Type B pancreatic cell (in vitro differentiated cells): ENCODE data around the gene MYO16. TPM values are rescaled to one million over a fixed set of nuclear protein-coding genes. Genes with fewer than 3 reads are reported as not detected.

ENCODE experiments used
- DNase-seq: peaks from one replicate; pipeline ENCODE4 v3.0.0; 2021; ENCODE audit warnings: mixed read lengths; ENCODE audit not compliant: unreplicated experiment; ENCODE audit errors: extremely low spot score
- H3K27ac Mint-ChIP-seq: 2 replicates; pipeline ENCODE4 v1.8.0; 2021; ENCODE audit warnings: mild to moderate bottlenecking, mixed read lengths
- H3K27me3 Mint-ChIP-seq: 2 replicates; pipeline ENCODE4 v1.8.0; 2021; ENCODE audit warnings: mixed read lengths
- H3K36me3 Mint-ChIP-seq: 2 replicates; pipeline ENCODE4 v1.8.0; 2021; ENCODE audit warnings: mixed read lengths
- H3K4me1 Mint-ChIP-seq: one replicate; pipeline ENCODE4 v1.8.0; 2021; ENCODE audit warnings: mixed read lengths; ENCODE audit not compliant: unreplicated experiment
- H3K4me3 Mint-ChIP-seq: 2 replicates; pipeline ENCODE4 v1.8.0; 2021; ENCODE audit warnings: mild to moderate bottlenecking, mixed read lengths
- H3K9me3 Mint-ChIP-seq: 2 replicates; pipeline ENCODE4 v1.8.0; 2021; ENCODE audit warnings: mixed read lengths
- CTCF ChIP-seq: fragments of 200-600 bp; sonication (generic); conservative IDR thresholded peaks from 2 replicates; pipeline ENCODE4 v1.5.0; 2021; ENCODE audit warnings: antibody characterized with exemption, mild to moderate bottlenecking
- total RNA-seq: library from RNA; stranded (reverse); gene quantifications from 2 replicates; pipeline ENCODE4 v1.2.1, GENCODE V29; 2021; ENCODE audit warnings: low replicate concordance

The MYO16 gene
- total RNA-seq, 1 donor from 2014 or later, result 1.5 TPM

DNA sequence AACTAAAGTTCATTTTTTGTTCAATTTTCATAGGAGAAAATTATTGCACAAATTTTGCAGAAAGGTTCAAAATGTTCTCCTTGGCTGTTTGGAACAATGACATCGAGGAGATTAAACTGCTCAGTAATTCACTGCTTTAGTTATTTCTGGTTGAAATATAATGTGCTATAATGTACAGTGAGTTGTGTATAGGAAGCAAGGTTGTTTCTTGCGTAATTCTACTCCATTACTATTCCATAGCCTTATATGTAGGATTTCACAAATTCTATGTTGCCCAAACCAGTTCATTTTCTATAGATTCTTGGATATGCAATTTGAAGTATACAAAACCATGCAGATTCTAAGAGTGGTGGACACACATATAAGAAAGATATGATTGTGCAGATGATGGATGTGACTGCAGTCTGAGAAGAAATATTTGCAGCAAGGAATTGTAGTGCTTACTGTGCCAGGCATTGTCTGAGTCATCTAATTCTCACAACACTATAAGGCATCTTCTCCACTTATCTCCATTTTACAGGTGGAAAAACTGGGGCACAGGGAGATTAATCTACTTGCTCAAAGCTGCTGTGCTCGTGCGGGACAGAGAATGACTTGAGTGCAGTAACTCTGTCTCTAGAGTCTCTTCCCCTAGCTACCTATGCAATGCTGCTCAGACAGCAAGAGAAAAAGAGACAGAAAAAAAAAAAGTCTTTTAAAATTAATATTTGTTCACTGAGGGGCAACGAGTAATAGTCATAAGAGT lies 515.5 kb downstream of the MYO16 start:
- no peak overlapping the region for H3K4me3 Mint-ChIP-seq
- TF ChIP-seq CTCF, result no peak
- no peaks in the 10 kb centered on the region for H3K9me3 Mint-ChIP-seq
- H3K27me3 Mint-ChIP-seq, result no peaks in the 10 kb centered on the region
- no peaks in the 10 kb centered on the region for H3K36me3 Mint-ChIP-seq
- no peak overlapping the region for H3K27ac Mint-ChIP-seq
- peaks cover 4% of the 10 kb centered on the region for H3K4me1 Mint-ChIP-seq
- no peak for DNase-seq

DNA sequence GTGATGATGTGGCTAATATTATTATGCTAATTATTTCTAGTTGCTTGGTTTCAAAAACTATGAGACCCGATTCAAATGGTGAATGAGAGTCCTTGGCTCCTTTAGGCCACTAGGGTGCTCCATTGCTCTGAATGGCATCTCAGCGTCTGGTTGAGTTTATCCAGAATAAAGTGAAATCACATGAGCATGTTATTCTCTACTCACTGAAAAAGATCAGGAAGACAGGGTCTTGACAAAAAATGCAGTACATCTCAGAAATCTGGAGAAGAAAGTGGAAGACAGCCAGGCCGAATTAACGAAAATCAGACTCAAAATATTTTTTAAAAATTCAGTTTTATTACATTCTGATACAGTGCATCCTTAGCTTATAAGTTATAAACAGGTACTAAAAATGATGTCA lies 516.2 kb downstream of the MYO16 start:
- Mint-ChIP-seq H3K4me3 (no peak overlapping the region), H3K9me3 (no peaks in the 10 kb centered on the region)
- DNase-seq, result no peak

DNA sequence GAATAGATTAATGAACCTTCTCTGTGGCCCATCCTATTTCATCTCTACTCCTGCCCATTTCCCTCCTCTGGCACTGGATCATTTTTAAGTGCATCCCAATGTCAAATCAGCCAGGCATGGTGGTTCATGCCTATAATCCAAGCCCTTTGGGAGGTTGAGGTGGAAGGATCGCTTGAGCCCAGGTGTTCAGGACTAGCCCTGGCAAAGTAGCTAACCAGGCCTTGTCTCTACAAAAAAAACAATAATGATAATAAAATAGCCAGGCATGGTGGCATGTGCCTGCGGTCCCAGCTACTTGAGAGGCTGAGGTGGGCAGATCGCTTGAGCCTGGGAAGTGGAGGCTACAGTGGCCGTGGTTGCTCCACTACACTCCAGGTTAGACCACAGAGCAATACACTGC lies 517.0 kb downstream of the MYO16 start:
- Mint-ChIP-seq H3K27ac (no peak overlapping the region), H3K27me3 (no peaks in the 10 kb centered on the region), H3K9me3 (no peaks in the 10 kb centered on the region), H3K4me3 (no peak overlapping the region), H3K4me1 (peaks cover 4% of the 10 kb centered on the region), H3K36me3 (no peaks in the 10 kb centered on the region)
- DNase-seq, result no peak
- no peak for TF ChIP-seq CTCF

More for the DNA sequence above, 516.2 kb downstream of the MYO16 start:
- Mint-ChIP-seq H3K36me3 (no peaks in the 10 kb centered on the region), H3K27ac (no peak overlapping the region), H3K4me1 (peaks cover 4% of the 10 kb centered on the region), H3K27me3 (no peaks in the 10 kb centered on the region)
- peak; percentile 86 for TF ChIP-seq CTCF

DNA sequence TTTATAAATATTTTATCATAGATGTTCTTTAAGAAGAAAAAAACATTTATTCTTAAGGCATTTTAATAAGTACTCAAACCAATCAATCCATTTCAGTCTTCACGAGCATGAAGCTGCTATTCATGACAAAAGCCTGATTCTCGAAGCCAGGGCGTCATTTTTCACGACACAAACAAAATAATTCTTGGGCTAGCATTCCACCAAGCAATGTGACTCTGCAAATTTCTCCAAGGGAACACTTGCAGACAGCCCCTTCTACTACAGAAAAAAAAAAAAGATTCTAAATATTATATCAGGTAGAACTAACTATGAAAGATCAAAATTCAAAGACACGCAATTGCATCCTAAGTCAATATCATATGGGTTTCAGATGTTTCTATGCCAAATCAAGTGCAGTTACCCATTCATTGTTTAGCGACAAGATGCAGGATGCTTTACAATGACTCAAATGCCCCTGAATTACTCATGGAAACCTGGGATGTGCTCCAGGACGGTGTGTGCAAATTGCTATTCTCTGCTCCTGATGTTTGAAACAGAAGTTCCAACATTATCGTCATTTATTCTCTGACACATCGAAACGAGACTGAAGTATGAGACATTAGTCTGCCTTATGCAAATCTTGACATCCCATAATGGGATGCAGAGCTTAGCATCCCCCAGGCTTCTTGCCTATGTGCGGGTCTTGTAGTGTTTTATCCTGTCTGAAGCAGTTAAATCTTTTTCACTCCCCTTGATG lies 517.7 kb downstream of the MYO16 start:
- Mint-ChIP-seq H3K27me3 (no peaks in the 10 kb centered on the region), H3K9me3 (no peaks in the 10 kb centered on the region), H3K36me3 (no peaks in the 10 kb centered on the region), H3K27ac (no peak overlapping the region), H3K4me1 (peaks cover 4% of the 10 kb centered on the region), H3K4me3 (no peak overlapping the region)
- DNase-seq, result no peak
- TF ChIP-seq CTCF, result no peak

- no peaks in the 10 kb centered on the region for H3K27me3 Mint-ChIP-seq
- TF ChIP-seq CTCF, result no peak
- H3K9me3 Mint-ChIP-seq, result no peaks in the 10 kb centered on the region
- H3K4me1 Mint-ChIP-seq, result peaks cover 4% of the 10 kb centered on the region
- DNase-seq, result no peak
- H3K36me3 Mint-ChIP-seq, result no peaks in the 10 kb centered on the region
- no peak overlapping the region for H3K27ac Mint-ChIP-seq
- no peak overlapping the region for H3K4me3 Mint-ChIP-seq
Observed at GRCh38 chr13:109148243-109148642, 518.8 kb downstream of the MYO16 start.
